Activated T-helper 9 cell treated with anti-CD3 and anti-CD28 coated beads, Interleukin-2, amount 50 U/mL, for 16 hours (primary cell): ENCODE data around the gene ARID2.
A peak's percentile ranks its signal among the peaks of the same experiment; 100 is the strongest.

ENCODE experiments used
- DNase-seq: peaks from one replicate; pipeline ENCODE4 v3.0.0-alpha.2; 2020; ENCODE audit warnings: low read depth

Gene ARID2

GRCh38 chr12:45853550-45853949 is 124.0 kb downstream of the ARID2 start:
- DNase-seq, result no peak

GRCh38 chr12:45863332-45863731 is 133.8 kb downstream of the ARID2 start:
- no peak for DNase-seq

- DNase-seq, result no peak
These were observed 136.8 kb downstream of the ARID2 start for GRCh38 chr12:45866299-45866698.

GRCh38 chr12:45872446-45872845 is 142.9 kb downstream of the ARID2 start:
- DNase-seq, result no peak

GRCh38 chr12:45877069-45877468 is 147.6 kb downstream of the ARID2 start:
- DNase-seq, result no peak

- DNase-seq, result peak; percentile 2
These were observed 149.2 kb downstream of the ARID2 start for GRCh38 chr12:45878630-45879255.

GRCh38 chr12:45879363-45879895 is 149.9 kb downstream of the ARID2 start:
- no peak for DNase-seq

GRCh38 chr12:45880533-45880932 is 151.0 kb downstream of the ARID2 start:
- DNase-seq, result no peak

- no peak for DNase-seq
These were observed 153.7 kb downstream of the ARID2 start for GRCh38 chr12:45883187-45883586.

GRCh38 chr12:45886685-45887084 is 157.2 kb downstream of the ARID2 start:
- no peak for DNase-seq

GRCh38 chr12:45887544-45887943 is 158.0 kb downstream of the ARID2 start:
- no peak for DNase-seq

GRCh38 chr12:45890276-45890675 is 160.8 kb downstream of the ARID2 start:
- no peak for DNase-seq

GRCh38 chr12:45893240-45893639 is 163.7 kb downstream of the ARID2 start:
- DNase-seq, result no peak

- no peak for DNase-seq
These were observed 166.5 kb downstream of the ARID2 start for GRCh38 chr12:45895961-45896360.

GRCh38 chr12:45898094-45898493 is 168.6 kb downstream of the ARID2 start:
- no peak for DNase-seq

- DNase-seq, result no peak
These were observed 178.4 kb downstream of the ARID2 start for GRCh38 chr12:45907955-45908354.

- DNase-seq, result no peak
These were observed 179.7 kb downstream of the ARID2 start for GRCh38 chr12:45909041-45909713.

GRCh38 chr12:45912774-45913173 is 183.3 kb downstream of the ARID2 start:
- DNase-seq, result no peak

GRCh38 chr12:45913631-45914030 is 184.1 kb downstream of the ARID2 start:
- no peak for DNase-seq

- DNase-seq, result no peak
These were observed 184.6 kb downstream of the ARID2 start for GRCh38 chr12:45914090-45914489.

- DNase-seq, result no peak
These were observed 185.9 kb downstream of the ARID2 start for GRCh38 chr12:45915405-45915804.

GRCh38 chr12:45918818-45919217 is 189.3 kb downstream of the ARID2 start:
- no peak for DNase-seq

GRCh38 chr12:45928309-45928708 is 198.8 kb downstream of the ARID2 start:
- no peak for DNase-seq

GRCh38 chr12:45930369-45930768 is 200.9 kb downstream of the ARID2 start:
- no peak for DNase-seq
